Activated CD8-positive, alpha-beta memory T cell treated with anti-CD3 and anti-CD28 coated beads for 4 hours (primary cell): ENCODE measurements around the gene RAB3IP.
A peak's percentile ranks its signal among the peaks of the same experiment; 100 is the strongest.

Source experiments
- DNase-seq, 2 donors: peaks; one replicate each; pipeline ENCODE4 v3.0.0-alpha.2; 2020; ENCODE audit warnings: low read depth in 2 of 2

The RAB3IP gene

GRCh38 chr12:69738351-69739286 is at the start of gene RAB3IP:
RAB3IP (plus strand) TSS chr12:69738860; CDS start chr12:69755409, 16,549 bp downstream.
- DNase-seq, result peak; percentile 85 to 88

GRCh38 chr12:69689638-69690037 is 49.0 kb upstream of the RAB3IP start:
- no peak for DNase-seq

- DNase-seq, result no peak
Observed at GRCh38 chr12:69694123-69694522, 44.5 kb upstream of the RAB3IP start.

GRCh38 chr12:69698054-69698453 is 40.6 kb upstream of the RAB3IP start:
- no peak for DNase-seq

GRCh38 chr12:69698769-69699540 is 39.7 kb upstream of the RAB3IP start, which contains the start of gene BEST3:
BEST3 (minus strand) TSS chr12:69699303; CDS start chr12:69697798, 1,505 bp downstream.
- no peak for DNase-seq

- DNase-seq, result no peak
Observed at GRCh38 chr12:69701826-69702225, 36.8 kb upstream of the RAB3IP start.

- DNase-seq, result no peak
Observed at GRCh38 chr12:69703146-69703642, 35.5 kb upstream of the RAB3IP start.

- DNase-seq, result no peak
Observed at GRCh38 chr12:69704357-69704756, 34.3 kb upstream of the RAB3IP start.

- no peak for DNase-seq
Observed at GRCh38 chr12:69708649-69709048, 30.0 kb upstream of the RAB3IP start.

GRCh38 chr12:69712826-69713225 is 25.8 kb upstream of the RAB3IP start:
- DNase-seq, result no peak

- DNase-seq, result no peak
Observed at GRCh38 chr12:69714542-69714941, 24.1 kb upstream of the RAB3IP start.

GRCh38 chr12:69719336-69720316 is 19.0 kb upstream of the RAB3IP start:
- no peak for DNase-seq

- DNase-seq, result no peak
Observed at GRCh38 chr12:69720750-69721149, 17.9 kb upstream of the RAB3IP start.

GRCh38 chr12:69726922-69727321 is 11.7 kb upstream of the RAB3IP start:
- DNase-seq, result no peak

GRCh38 chr12:69732088-69732487 is 6.6 kb upstream of the RAB3IP start:
- DNase-seq, result no peak

GRCh38 chr12:69733638-69734037 is 5.0 kb upstream of the RAB3IP start:
- DNase-seq, result no peak

- DNase-seq, result peak; percentile 20 to 27
Observed at GRCh38 chr12:69739287-69740191, 879 bp downstream of the RAB3IP start.

GRCh38 chr12:69744109-69744508 is 5.4 kb downstream of the RAB3IP start:
- DNase-seq, result no peak

- DNase-seq, result no peak
Observed at GRCh38 chr12:69751476-69751875, 12.8 kb downstream of the RAB3IP start.

- DNase-seq, result no peak
Observed at GRCh38 chr12:69755302-69755701, 16.6 kb downstream of the RAB3IP start.
